Measurements from ENCODE around the gene NEO1.

Gene NEO1

DNA sequence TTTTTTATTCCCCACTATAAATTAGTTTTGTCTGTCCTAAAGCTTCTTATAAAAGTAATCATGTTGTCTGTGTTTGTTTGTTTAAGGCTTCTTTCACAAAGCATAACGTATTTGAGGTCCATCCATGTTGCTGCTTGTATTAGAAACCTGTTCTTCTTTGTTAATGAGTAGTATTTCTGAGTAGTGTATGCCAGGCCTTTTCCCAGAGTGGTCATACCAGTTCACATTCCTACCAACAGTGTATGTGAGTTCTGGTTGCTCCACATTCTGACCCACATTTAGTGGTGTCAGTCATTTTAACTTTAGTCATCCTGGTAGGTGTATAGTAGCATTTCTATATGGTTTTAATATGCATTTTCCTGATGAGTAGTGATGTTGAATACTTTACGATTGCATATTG, 98.6 kb downstream of the NEO1 start:
- no peak overlapping the region for H3K4me2 ChIP-seq (ENCODE audit: insufficient read depth, low read length, poor library complexity, severe bottlenecking)
- H2BK15ac ChIP-seq (ENCODE audit: low read length) = no peak overlapping the region
- no peaks in the 10 kb centered on the region for H3K27me3 ChIP-seq (ENCODE audit: control insufficient read depth in 3 of 3, insufficient read depth in 3 of 3, low read depth in 1 of 3, low read length in 3 of 3)
- no peak overlapping the region for H2AK5ac ChIP-seq (ENCODE audit: low read depth, low read length)
- H3K27ac ChIP-seq (replicated peaks; ENCODE audit: low read length) = no peak overlapping the region
- peaks cover 0 to 43% of the 10 kb centered on the region in 2 donors for H3K36me3 ChIP-seq (replicated peaks in 1 of 2; ENCODE audit: control insufficient read depth in 2 of 2, insufficient read depth in 2 of 2, low read length in 2 of 2)
- no peak overlapping the region for H3K4me3 ChIP-seq (ENCODE audit: low read length in 2 of 2)
- H4K8ac ChIP-seq (ENCODE audit: low read depth, low read length) = no peak overlapping the region
- DNase-seq (ENCODE audit: low spot score) = no peak
- H3K9me3 ChIP-seq (replicated peaks in 1 of 2; ENCODE audit: control insufficient read depth in 2 of 2, insufficient read depth in 1 of 2, low read depth in 1 of 2, low read length in 2 of 2) = peaks cover 0 to 27% of the 10 kb centered on the region in 2 donors
- no peak overlapping the region for H3K18ac ChIP-seq (ENCODE audit: low read length)
- H3K14ac ChIP-seq (ENCODE audit: low read length) = no peak overlapping the region
- H2AFZ ChIP-seq (ENCODE audit: low read length) = no peak overlapping the region
- no peak overlapping the region for H3K23ac ChIP-seq (ENCODE audit: low read depth, low read length, poor library complexity)
- no peak overlapping the region for H2BK12ac ChIP-seq (ENCODE audit: low read length)
- no CpG with 5 or more reads among the region's 2 CpGs for WGBS, 2 donors (ENCODE audit: extremely low coverage in 2 of 2, insufficient read length in 2 of 2, insufficient replicate concordance in 1 of 2)
- H4K91ac ChIP-seq (ENCODE audit: low read depth, low read length, poor library complexity) = no peak overlapping the region
- no peaks in the 10 kb centered on the region for H3K4me1 ChIP-seq (ENCODE audit: control insufficient read depth in 2 of 2, insufficient read depth in 1 of 2, low read depth in 1 of 2, low read length in 2 of 2)
- H3K79me1 ChIP-seq (ENCODE audit: low read depth, low read length) = no peaks in the 10 kb centered on the region
- no peak overlapping the region for H2BK120ac ChIP-seq (ENCODE audit: low read depth, low read length)
- no peak overlapping the region for H3K4ac ChIP-seq (ENCODE audit: low read length)
- no peak overlapping the region for H3K9ac ChIP-seq (ENCODE audit: low read depth, low read length, poor library complexity)
- no peak overlapping the region for H2BK5ac ChIP-seq (ENCODE audit: low read length)

DNA sequence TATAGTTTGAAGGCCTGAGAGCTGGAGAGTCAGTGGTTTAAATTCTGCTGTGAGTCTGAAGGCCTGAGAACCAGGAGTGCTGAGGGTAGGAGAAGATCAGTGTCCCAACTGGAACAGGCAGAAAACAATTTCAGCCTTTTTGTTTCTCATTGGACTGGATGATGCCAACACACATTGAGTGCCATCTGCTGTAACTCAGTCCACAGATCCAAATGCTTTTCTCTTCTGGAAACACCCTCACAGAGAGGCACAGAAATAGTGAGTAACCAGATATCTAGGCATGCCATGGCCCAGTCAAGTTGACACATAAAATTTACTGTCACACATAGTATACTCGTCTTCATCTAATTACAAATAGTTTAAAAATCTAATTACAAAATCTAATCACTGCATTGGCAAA, 100.8 kb downstream of the NEO1 start:
- no peak for DNase-seq (ENCODE audit: low spot score)
- no peak overlapping the region for H2BK120ac ChIP-seq (ENCODE audit: low read depth, low read length)
- no peak overlapping the region for H3K18ac ChIP-seq (ENCODE audit: low read length)
- WGBS, 2 donors (ENCODE audit: extremely low coverage in 2 of 2, insufficient read length in 2 of 2, insufficient replicate concordance in 1 of 2) = no CpG with 5 or more reads among the region's 1 CpG
- H2BK12ac ChIP-seq (ENCODE audit: low read length) = no peak overlapping the region
- peaks cover 5% of the 10 kb centered on the region for H3K79me1 ChIP-seq (ENCODE audit: low read depth, low read length)
- no peak overlapping the region for H3K4me2 ChIP-seq (ENCODE audit: insufficient read depth, low read length, poor library complexity, severe bottlenecking)
- no peak overlapping the region for H4K8ac ChIP-seq (ENCODE audit: low read depth, low read length)
- H3K4ac ChIP-seq (ENCODE audit: low read length) = no peak overlapping the region
- no peak overlapping the region for H3K4me3 ChIP-seq (ENCODE audit: low read length in 2 of 2)
- H3K36me3 ChIP-seq (replicated peaks in 1 of 2; ENCODE audit: control insufficient read depth in 2 of 2, insufficient read depth in 2 of 2, low read length in 2 of 2) = peaks cover 0 to 42% of the 10 kb centered on the region in 2 donors
- no peak overlapping the region for H2BK5ac ChIP-seq (ENCODE audit: low read length)
- H3K27me3 ChIP-seq (ENCODE audit: control insufficient read depth in 3 of 3, insufficient read depth in 3 of 3, low read depth in 1 of 3, low read length in 3 of 3) = no peaks in the 10 kb centered on the region
- H3K23ac ChIP-seq (ENCODE audit: low read depth, low read length, poor library complexity) = no peak overlapping the region
- no peak overlapping the region for H3K9ac ChIP-seq (ENCODE audit: low read depth, low read length, poor library complexity)
- H2BK15ac ChIP-seq (ENCODE audit: low read length) = no peak overlapping the region
- no peak overlapping the region for H2AFZ ChIP-seq (ENCODE audit: low read length)
- no peak overlapping the region for H3K14ac ChIP-seq (ENCODE audit: low read length)
- H4K91ac ChIP-seq (ENCODE audit: low read depth, low read length, poor library complexity) = no peak overlapping the region
- H3K9me3 ChIP-seq (replicated peaks in 1 of 2; ENCODE audit: control insufficient read depth in 2 of 2, insufficient read depth in 1 of 2, low read depth in 1 of 2, low read length in 2 of 2) = peaks cover 0 to 33% of the 10 kb centered on the region in 2 donors
- H2AK5ac ChIP-seq (ENCODE audit: low read depth, low read length) = no peak overlapping the region
- no peaks in the 10 kb centered on the region for H3K4me1 ChIP-seq (ENCODE audit: control insufficient read depth in 2 of 2, insufficient read depth in 1 of 2, low read depth in 1 of 2, low read length in 2 of 2)
- no peak overlapping the region for H3K27ac ChIP-seq (replicated peaks; ENCODE audit: low read length)

DNA sequence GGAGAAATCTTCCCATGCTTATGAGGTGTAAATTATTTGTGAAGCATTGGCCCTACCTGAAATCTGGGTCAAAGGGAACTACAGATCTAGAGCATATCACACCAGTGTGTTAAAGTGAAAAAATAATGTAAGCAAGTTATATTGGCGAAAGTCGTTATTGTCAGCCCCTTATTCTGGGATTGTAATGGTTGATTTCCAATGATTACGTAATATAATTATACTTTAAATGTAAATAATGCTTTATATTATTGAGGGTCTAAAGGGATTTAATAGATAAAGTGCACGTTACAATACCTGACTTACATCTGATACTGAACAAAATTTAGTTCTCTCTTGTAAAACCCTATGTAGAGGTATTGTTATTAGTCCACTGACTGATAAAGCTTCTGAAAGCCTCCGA, 101.2 kb downstream of the NEO1 start:
- Histone ChIP-seq H2BK15ac (ENCODE audit: low read length) (no peak overlapping the region), H3K4me2 (ENCODE audit: insufficient read depth, low read length, poor library complexity, severe bottlenecking) (no peak overlapping the region), H3K27me3 (ENCODE audit: control insufficient read depth in 3 of 3, insufficient read depth in 3 of 3, low read depth in 1 of 3, low read length in 3 of 3) (no peaks in the 10 kb centered on the region), H2AFZ (ENCODE audit: low read length) (no peak overlapping the region), H4K91ac (ENCODE audit: low read depth, low read length, poor library complexity) (no peak overlapping the region), H2AK5ac (ENCODE audit: low read depth, low read length) (no peak overlapping the region), H3K79me1 (ENCODE audit: low read depth, low read length) (peaks cover 5% of the 10 kb centered on the region), H3K9me3 (replicated peaks in 1 of 2; ENCODE audit: control insufficient read depth in 2 of 2, insufficient read depth in 1 of 2, low read depth in 1 of 2, low read length in 2 of 2) (peaks cover 0 to 33% of the 10 kb centered on the region in 2 donors), H3K4me1 (ENCODE audit: control insufficient read depth in 2 of 2, insufficient read depth in 1 of 2, low read depth in 1 of 2, low read length in 2 of 2) (no peaks in the 10 kb centered on the region), H3K9ac (ENCODE audit: low read depth, low read length, poor library complexity) (no peak overlapping the region), H3K36me3 (replicated peaks in 1 of 2; ENCODE audit: control insufficient read depth in 2 of 2, insufficient read depth in 2 of 2, low read length in 2 of 2) (peaks cover 0 to 44% of the 10 kb centered on the region in 2 donors), H4K8ac (ENCODE audit: low read depth, low read length) (no peak overlapping the region), H3K4me3 (ENCODE audit: low read length in 2 of 2) (no peak overlapping the region), H3K14ac (ENCODE audit: low read length) (no peak overlapping the region), H3K27ac (replicated peaks; ENCODE audit: low read length) (no peak overlapping the region), H3K18ac (ENCODE audit: low read length) (no peak overlapping the region), H3K4ac (ENCODE audit: low read length) (no peak overlapping the region), H2BK5ac (ENCODE audit: low read length) (no peak overlapping the region), H2BK12ac (ENCODE audit: low read length) (no peak overlapping the region), H3K23ac (ENCODE audit: low read depth, low read length, poor library complexity) (no peak overlapping the region), H2BK120ac (ENCODE audit: low read depth, low read length) (no peak overlapping the region)
- no peak for DNase-seq (ENCODE audit: low spot score)
- WGBS, 2 donors (ENCODE audit: extremely low coverage in 2 of 2, insufficient read length in 2 of 2, insufficient replicate concordance in 1 of 2) = no CpG with 5 or more reads among the region's 5 CpGs

DNA sequence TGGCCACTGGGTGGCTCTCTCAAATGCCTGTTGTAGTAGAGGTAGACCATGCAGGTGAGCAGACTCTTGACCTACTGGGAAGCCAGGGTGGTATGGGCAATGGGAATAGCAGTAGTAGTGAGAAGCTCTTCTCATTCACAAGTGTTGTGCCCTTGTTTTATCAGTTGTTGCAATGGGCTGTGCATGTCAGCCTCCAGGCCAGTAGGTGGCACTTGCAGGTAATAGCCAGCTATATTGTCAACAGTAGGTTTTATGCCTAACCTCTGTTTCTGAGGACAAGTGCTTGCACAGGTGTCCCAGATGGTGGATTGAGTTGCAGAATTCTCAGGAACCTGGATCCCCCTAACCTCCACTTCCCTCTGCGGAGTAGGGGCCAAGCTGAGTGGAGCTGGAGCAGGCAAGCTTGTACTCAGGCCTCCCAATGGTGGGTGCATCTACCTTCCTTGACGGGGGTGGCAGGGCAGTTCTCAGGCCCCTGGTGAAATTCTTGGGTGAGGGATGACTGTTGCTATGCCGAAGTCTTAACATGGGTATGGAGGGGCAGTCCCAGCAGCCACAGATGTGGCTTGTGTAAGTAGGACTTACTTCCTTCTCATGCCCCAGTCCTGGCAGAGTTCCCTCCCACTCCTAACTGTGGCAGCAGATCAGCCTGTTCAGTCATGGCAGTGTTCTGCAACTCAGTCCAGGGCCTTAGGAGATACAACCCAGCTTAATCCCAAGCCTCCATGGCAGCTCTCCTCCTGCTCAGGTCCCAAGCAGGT, 104.3 kb downstream of the NEO1 start:
- H3K14ac ChIP-seq (ENCODE audit: low read length) = no peak overlapping the region
- H2BK12ac ChIP-seq (ENCODE audit: low read length) = peak overlapping the region; percentile 64
- no peak overlapping the region for H3K4me3 ChIP-seq (ENCODE audit: low read length in 2 of 2)
- no peak overlapping the region for H4K8ac ChIP-seq (ENCODE audit: low read depth, low read length)
- no peak for DNase-seq (ENCODE audit: low spot score)
- WGBS, 2 donors (ENCODE audit: extremely low coverage in 2 of 2, insufficient read length in 2 of 2, insufficient replicate concordance in 1 of 2) = no CpG with 5 or more reads among the region's 3 CpGs
- no peak overlapping the region for H3K23ac ChIP-seq (ENCODE audit: low read depth, low read length, poor library complexity)
- H2BK5ac ChIP-seq (ENCODE audit: low read length) = no peak overlapping the region
- no peak overlapping the region for H2AFZ ChIP-seq (ENCODE audit: low read length)
- peaks cover 5% of the 10 kb centered on the region for H3K79me1 ChIP-seq (ENCODE audit: low read depth, low read length)
- H3K27me3 ChIP-seq (ENCODE audit: control insufficient read depth in 3 of 3, insufficient read depth in 3 of 3, low read depth in 1 of 3, low read length in 3 of 3) = no peaks in the 10 kb centered on the region
- no peak overlapping the region for H3K4ac ChIP-seq (ENCODE audit: low read length)
- H4K91ac ChIP-seq (ENCODE audit: low read depth, low read length, poor library complexity) = no peak overlapping the region
- H2BK15ac ChIP-seq (ENCODE audit: low read length) = no peak overlapping the region
- no peak overlapping the region for H3K18ac ChIP-seq (ENCODE audit: low read length)
- H3K9me3 ChIP-seq (replicated peaks in 1 of 2; ENCODE audit: control insufficient read depth in 2 of 2, insufficient read depth in 1 of 2, low read depth in 1 of 2, low read length in 2 of 2) = peaks cover 0 to 27% of the 10 kb centered on the region in 2 donors
- no peak overlapping the region for H2AK5ac ChIP-seq (ENCODE audit: low read depth, low read length)
- H3K9ac ChIP-seq (ENCODE audit: low read depth, low read length, poor library complexity) = no peak overlapping the region
- H3K4me2 ChIP-seq (ENCODE audit: insufficient read depth, low read length, poor library complexity, severe bottlenecking) = no peak overlapping the region
- H3K4me1 ChIP-seq (ENCODE audit: control insufficient read depth in 2 of 2, insufficient read depth in 1 of 2, low read depth in 1 of 2, low read length in 2 of 2) = no peaks in the 10 kb centered on the region
- H3K27ac ChIP-seq (replicated peaks; ENCODE audit: low read length) = no peak overlapping the region
- H2BK120ac ChIP-seq (ENCODE audit: low read depth, low read length) = no peak overlapping the region
- peaks cover 0 to 30% of the 10 kb centered on the region in 2 donors for H3K36me3 ChIP-seq (replicated peaks in 1 of 2; ENCODE audit: control insufficient read depth in 2 of 2, insufficient read depth in 2 of 2, low read length in 2 of 2)
